Ammon's horn (tissue), 1 donor: ENCODE results near the gene MFAP1.
A peak's percentile ranks its signal among the peaks of the same experiment; 100 is the strongest.
"Not testable (repeated sequence)": the region's sequence is repeated elsewhere in the genome, so short reads cannot be mapped to it uniquely, and the experiment has no call there.

Source experiments
- DNase-seq: peaks from one replicate; pipeline ENCODE4 v3.0.0-alpha.2; 2016; ENCODE audit warnings: low spot score

MFAP1 gene

DNA sequence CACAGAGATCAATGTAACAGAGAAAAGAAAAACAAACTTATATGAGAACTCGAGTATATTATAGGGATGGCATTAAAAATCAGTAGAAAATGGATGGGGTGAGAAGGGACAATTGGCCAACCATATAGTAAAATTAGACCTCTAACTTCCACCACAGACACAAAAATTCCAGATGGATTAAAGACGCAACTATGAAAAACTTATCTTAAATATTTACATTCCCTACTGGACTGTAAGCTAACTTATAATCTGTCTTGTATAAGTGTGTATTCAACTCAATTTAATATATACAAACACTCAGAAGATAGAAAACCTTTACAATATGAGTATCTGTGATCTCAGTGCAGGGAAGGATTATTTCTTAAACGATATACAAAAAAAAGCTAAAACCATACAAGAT is 3.0 kb downstream of the MFAP1 start:
- DNase-seq: no peak

GRCh38 chr15:43815064-43815463 is 9.4 kb downstream of the MFAP1 start:
- DNase-seq: not testable (repeated sequence)

DNA sequence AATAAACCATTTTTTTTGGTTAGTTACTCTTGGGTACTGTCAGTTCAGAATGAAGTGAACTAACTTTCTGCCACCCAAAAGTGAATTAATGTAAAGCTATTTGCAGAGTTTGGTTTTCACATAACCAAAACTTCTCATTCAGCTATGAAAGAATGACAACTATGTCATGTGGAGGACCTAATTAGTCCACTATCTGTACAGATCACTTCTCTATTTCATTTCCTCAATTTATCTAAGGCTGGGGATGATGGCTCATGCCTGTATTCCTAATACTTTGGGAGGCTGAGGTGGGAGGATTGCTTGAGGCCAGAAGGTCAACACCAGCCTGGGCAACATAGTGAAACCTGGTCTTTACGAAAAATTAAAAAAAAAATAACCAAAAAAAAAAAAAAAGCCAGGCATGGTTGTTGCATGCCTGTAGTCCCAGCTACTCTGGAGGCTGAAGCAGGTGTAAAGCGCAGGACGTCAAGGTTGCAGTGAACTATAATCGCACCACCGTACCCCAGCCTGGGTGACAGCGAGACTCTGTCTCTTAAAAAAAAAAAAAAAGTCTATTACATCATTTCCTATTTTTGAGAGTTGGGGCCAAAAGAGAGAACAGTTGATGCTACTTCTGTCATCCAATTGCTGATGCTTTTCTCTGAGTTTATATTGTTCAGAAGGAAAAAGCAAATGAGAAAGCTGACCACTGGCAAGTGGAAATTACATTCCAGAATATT is 15.4 kb downstream of the MFAP1 start:
- DNase-seq: no peak

GRCh38 chr15:43808435-43808950 is 16.0 kb downstream of the MFAP1 start:
- no peak for DNase-seq

GRCh38 chr15:43802676-43803075 is 21.8 kb downstream of the MFAP1 start:
- not testable (repeated sequence) for DNase-seq

- DNase-seq: peak; percentile 96
These were observed 24.0 kb downstream of the MFAP1 start, which contains the start of gene HYPK for GRCh38 chr15:43800286-43801141. Gene HYPK, plus strand, starts transcription at chr15:43800599. Its CDS starts 24 bp downstream, at chr15:43800623.

GRCh38 chr15:43799945-43800285 is 24.6 kb downstream of the MFAP1 start, which contains the start of gene SERINC4:
Gene SERINC4, minus strand, starts transcription at chr15:43800220. Its CDS starts 234 bp downstream, at chr15:43799986.
- DNase-seq: no peak

DNA sequence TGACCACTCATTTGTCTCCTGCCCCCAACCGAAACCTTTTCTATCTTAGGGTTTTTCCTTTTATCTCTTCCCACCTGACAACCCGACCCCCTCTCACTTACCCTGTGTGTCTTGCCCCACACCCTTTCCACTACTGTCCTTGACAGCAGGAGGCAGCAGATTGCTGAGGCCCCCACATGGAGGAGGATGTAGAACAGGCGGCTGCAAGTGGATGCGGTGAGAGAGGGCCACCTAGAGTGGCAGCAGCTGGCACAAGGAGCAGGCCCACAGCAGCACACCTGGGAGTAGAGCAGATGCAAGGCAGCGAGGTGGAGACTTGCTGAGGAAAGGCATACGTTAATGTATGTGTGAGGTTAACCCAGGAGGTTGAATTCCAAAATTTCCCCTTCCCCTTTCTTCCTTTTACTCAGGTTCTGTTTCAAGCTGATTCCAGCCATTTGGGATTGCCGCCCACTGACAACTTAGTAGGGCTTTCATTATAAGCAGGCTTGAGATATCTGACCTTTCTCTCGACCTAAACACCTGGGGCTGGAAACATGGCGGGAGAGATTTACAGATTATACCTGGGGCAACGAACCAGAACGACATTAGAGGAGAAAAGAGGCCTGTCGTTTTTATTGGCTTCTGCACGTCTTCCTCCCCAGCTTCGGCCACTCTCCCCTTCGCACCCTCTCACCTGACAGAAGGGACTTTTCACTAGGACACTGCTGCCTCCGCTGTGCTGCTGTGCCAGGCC is 25.1 kb downstream of the MFAP1 start:
- no peak for DNase-seq

GRCh38 chr15:43796566-43796965 is 27.9 kb downstream of the MFAP1 start:
- DNase-seq: no peak

DNA sequence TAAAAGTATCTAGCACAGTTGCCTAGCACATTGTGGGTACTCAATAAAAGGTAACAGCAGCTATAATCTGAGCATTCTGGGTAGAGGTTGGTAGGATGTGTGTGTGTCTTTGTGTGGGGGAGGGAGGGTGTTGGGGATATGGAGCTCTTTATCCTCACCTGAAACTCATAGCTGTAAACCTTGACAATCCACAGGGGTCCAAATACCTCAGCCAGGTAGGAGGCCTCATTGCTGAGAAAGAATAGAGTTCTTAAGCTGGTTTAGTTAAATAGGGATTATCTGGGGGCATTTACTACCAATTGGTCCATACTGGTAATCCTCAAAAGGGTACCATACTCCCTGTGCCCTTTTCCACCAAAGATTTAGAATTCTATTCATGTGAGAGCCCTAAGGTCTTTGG is 28.5 kb downstream of the MFAP1 start:
- DNase-seq: no peak

GRCh38 chr15:43795197-43795596 is 29.3 kb downstream of the MFAP1 start:
- no peak for DNase-seq

- DNase-seq: no peak
These were observed 30.0 kb downstream of the MFAP1 start for GRCh38 chr15:43794269-43795037.

DNA sequence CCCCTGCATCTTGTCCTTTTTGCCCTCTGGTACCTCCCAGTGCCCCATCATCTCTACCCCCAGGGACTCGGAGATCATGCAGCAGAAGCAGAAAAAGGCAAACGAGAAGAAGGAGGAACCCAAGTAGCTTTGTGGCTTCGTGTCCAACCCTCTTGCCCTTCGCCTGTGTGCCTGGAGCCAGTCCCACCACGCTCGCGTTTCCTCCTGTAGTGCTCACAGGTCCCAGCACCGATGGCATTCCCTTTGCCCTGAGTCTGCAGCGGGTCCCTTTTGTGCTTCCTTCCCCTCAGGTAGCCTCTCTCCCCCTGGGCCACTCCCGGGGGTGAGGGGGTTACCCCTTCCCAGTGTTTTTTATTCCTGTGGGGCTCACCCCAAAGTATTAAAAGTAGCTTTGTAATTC is 30.8 kb downstream of the MFAP1 start:
- DNase-seq: no peak

DNA sequence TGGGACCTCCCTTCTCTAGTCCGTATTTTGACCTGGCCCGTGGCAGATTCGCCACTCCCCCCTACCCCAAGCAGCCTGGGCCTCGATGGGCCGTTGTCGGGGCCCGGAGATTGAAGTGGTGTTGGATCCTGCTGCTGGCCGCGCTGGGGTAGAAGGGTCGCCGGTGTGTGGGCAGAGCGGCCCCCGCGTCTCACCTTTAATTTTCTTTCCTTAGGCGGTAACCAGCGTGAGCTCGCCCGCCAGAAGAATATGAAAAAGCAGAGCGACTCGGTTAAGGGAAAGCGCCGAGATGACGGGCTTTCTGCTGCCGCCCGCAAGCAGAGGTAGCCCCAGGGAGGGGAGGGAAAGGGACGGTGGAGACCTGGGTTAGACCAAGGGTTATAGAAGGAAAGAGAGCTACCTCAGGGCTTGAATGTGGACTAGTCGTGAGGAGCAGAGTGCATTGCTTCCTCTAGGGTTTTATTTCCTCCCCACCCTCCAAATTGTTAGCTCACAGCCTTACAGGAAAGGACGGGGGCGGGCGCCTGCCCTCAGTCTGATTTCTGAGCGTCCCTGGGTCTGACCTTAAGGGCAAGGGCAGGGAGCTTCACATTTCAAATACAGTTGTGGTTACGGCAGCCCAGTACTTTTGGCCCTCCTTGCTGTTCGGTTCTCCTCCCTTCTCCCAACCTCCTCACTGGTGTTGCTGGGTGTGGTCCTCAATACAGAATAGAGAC is 31.6 kb downstream of the MFAP1 start:
- DNase-seq: no peak

GRCh38 chr15:43791993-43792760 is 32.3 kb downstream of the MFAP1 start, which contains the start of gene SERF2:
Gene SERF2, plus strand, starts transcription at chr15:43792320. Its CDS starts 57 bp downstream, at chr15:43792377.
- DNase-seq: peak; percentile 100

DNA sequence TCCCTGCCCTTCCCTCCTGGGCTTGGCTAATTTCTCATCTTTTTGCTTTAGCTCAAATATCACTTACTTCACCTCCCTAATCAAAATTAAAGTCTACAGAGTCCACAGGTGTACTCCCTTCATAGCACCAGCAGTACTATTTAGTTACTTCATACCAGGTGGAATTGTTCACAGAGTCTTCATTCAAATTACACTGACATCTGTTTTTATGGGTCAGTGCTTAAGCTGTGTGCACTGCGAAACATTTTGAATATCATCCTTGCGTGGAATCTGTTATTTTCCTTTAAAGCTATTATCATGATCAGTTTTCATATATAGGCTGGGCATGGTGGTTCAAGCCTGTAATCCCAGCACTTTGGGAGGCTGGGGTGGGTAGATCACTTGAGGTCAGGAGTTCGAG is 35.1 kb downstream of the MFAP1 start:
- no peak for DNase-seq

GRCh38 chr15:43779016-43779415 is 45.5 kb downstream of the MFAP1 start:
- no peak for DNase-seq

DNA sequence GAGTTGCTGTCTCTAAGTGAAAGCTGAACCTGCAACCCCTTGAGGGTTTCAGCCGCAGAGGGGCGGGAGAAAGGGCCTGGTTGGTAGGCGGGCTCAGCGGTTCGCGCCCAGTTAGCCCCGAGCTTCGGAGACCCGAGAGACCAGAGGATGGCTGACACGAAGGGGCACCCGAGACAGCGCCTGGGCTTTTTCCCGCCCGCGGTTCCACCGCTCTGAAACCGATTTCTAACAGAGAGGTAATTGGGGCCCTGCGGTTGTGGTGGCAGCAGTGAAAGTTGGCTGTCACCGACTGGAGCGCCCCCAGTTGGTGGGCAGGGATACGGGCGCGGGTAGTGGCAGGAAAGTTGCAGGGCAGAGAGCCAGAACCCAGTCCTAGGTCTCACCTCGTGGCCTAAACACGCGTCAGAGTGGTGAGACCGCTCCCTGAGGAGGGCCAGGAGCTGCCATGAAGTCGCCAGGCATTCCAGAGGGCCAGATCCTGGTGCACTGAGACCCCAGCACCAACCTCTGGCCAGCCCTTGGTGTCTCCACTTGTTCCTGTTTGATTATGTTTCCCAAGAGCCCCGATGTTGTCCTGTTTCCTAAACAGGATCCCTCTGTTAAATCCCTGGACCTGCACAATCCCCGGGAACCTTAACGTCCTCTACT is 47.1 kb downstream of the MFAP1 start:
- peak; percentile 73 for DNase-seq

GRCh38 chr15:43776718-43777266 is 47.7 kb downstream of the MFAP1 start, which contains the start of gene ELL3:
Gene ELL3, minus strand, starts transcription at chr15:43776966. Its CDS starts 65 bp downstream, at chr15:43776901.
- peak; percentile 65 for DNase-seq
